PC-3 (cell line): ENCODE results near the gene PMAIP1. TPM values are rescaled to one million over a fixed set of nuclear protein-coding genes. Genes with fewer than 3 reads are reported as not detected.
A peak's percentile ranks its signal among the peaks of the same experiment; 100 is the strongest.

ENCODE experiments used
- ATAC-seq: fragments of 200-7000 bp; cut with Tn5 transposase; 2 replicates; pipeline ENCODE4 v1.9.1; 2020; ENCODE audit warnings: mild to moderate bottlenecking, moderate library complexity
- BruUV-seq: library from RNA; stranded (reverse); fragments of 400-500 nt; replicated peaks from 2 replicates; lab custom pipeline; 2021; lab: Mats Ljungman, UMichigan
- CTCF ChIA-PET: fragments of 300-600 bp; sonication (Branson Sonifier 250); formaldehyde crosslinking; loops from one replicate; lab custom pipeline; 2022; ENCODE audit warnings: antibody characterized with exemption; lab: Charles Lee
- POLR2A ChIA-PET: fragments of 300-600 bp; sonication (Branson Sonifier 250); formaldehyde crosslinking; loops from one replicate; lab custom pipeline; 2022; ENCODE audit warnings: antibody characterized with exemption; ENCODE audit not compliant: unreplicated experiment; lab: Charles Lee
- DNase-seq: peaks from one replicate; pipeline ENCODE4 v3.0.0-alpha.2; 2015
- H2AFZ ChIP-seq: fragments of 300-600 bp; sonication (generic); 2 replicates; pipeline ENCODE4 v1.6.0; 2016; ENCODE audit warnings: antibody characterized with exemption, low read length
- H3F3A ChIP-seq: fragments of 300-600 bp; sonication (generic); one replicate; pipeline ENCODE4 v1.6.0; 2017; ENCODE audit warnings: antibody characterized with exemption, low read length, control low read depth, mild to moderate bottlenecking; ENCODE audit not compliant: unreplicated experiment
- H3K27ac ChIP-seq: fragments of 300-600 bp; sonication (generic); 2 replicates; pipeline ENCODE4 v1.5.1; 2016; ENCODE audit warnings: mild to moderate bottlenecking, low read length
- H3K27me3 ChIP-seq: fragments of 300-600 bp; sonication (generic); 2 replicates; pipeline ENCODE4 v1.6.1; 2016; ENCODE audit warnings: low read length, mixed read lengths
- H3K36me3 ChIP-seq: fragments of 300-600 bp; sonication (generic); 2 replicates; pipeline ENCODE4 v1.6.1; 2016; ENCODE audit warnings: low read depth, mixed run types, low read length, mixed read lengths
- H3K4me1 ChIP-seq: fragments of 300-600 bp; sonication (generic); 2 replicates; pipeline ENCODE4 v1.5.1; 2016; ENCODE audit warnings: low read length; ENCODE audit not compliant: insufficient read depth
- H3K4me2 ChIP-seq: fragments of 300-600 bp; sonication (generic); 2 replicates; pipeline ENCODE4 v1.6.0; 2016; ENCODE audit warnings: low read length
- H3K4me3 ChIP-seq: fragments of 300-600 bp; sonication (generic); 2 replicates; pipeline ENCODE4 v1.5.1; 2016; ENCODE audit warnings: mild to moderate bottlenecking, low read length, mixed read lengths
- H3K79me2 ChIP-seq: fragments of 300-600 bp; sonication (generic); 2 replicates; pipeline ENCODE4 v1.6.1; 2017; ENCODE audit warnings: low read length, mixed read lengths
- H3K9ac ChIP-seq: fragments of 300-600 bp; sonication (generic); 2 replicates; pipeline ENCODE4 v1.6.0; 2016; ENCODE audit warnings: mild to moderate bottlenecking, low read length
- H3K9me2 ChIP-seq: fragments of 300-600 bp; sonication (generic); replicated peaks from 2 replicates; pipeline ENCODE4 v1.6.1; 2016; ENCODE audit warnings: mixed run types, low read length, mixed read lengths
- H3K9me3 ChIP-seq: fragments of 300-600 bp; sonication (generic); 2 replicates; pipeline ENCODE4 v1.6.1; 2016; ENCODE audit warnings: low read length, mixed read lengths
- H4K20me1 ChIP-seq: fragments of 300-600 bp; sonication (generic); 2 replicates; pipeline ENCODE4 v1.6.1; 2016; ENCODE audit warnings: low read length, mixed read lengths
- CTCF ChIP-seq: fragments of 300-600 bp; sonication (generic); conservative IDR thresholded peaks from 2 replicates; pipeline ENCODE4 v1.5.1; 2017; ENCODE audit warnings: antibody characterized with exemption, low read depth, mild to moderate bottlenecking, low read length
- EZH2 ChIP-seq: fragments of 300-600 bp; sonication (generic); IDR thresholded peaks from one replicate; pipeline ENCODE4 v1.6.1; 2017; ENCODE audit warnings: antibody characterized with exemption, mild to moderate bottlenecking, low read length; ENCODE audit not compliant: unreplicated experiment
- EZH2phosphoT487 ChIP-seq: fragments of 300-600 bp; sonication (generic); IDR thresholded peaks from 2 replicates; pipeline ENCODE4 v1.6.1; 2018; ENCODE audit warnings: mild to moderate bottlenecking, antibody characterized with exemption, low read length, borderline replicate concordance
- intact Hi-C: fragments of 100-400 bp; cut with micrococcal nuclease; formaldehyde crosslinking; loops from 2 replicates; pipeline ENCODE4 v1.9.0; 2023
- total RNA-seq: library from RNA; depleted of rRNA; stranded (reverse); fragments of >200 nt; gene quantifications from 2 replicates; pipeline ENCODE4 v1.2.3, GENCODE V29; 2014

PMAIP1 gene
- total RNA-seq, 1 experiment from 2014 or later, result 41.5 TPM

GRCh38 chr18:59921384-59921891 is 21.6 kb downstream of the PMAIP1 start:
- Histone ChIP-seq H3K4me3 (no peak overlapping the region), H4K20me1 (no peaks in the 10 kb centered on the region), H3K27ac (peak overlapping the region; percentile 8; the same call in 1 of the 2 replicates), H3K9me2 (no peaks in the 10 kb centered on the region), H3K4me1 (peaks cover 61% of the 10 kb centered on the region), H3K27me3 (no peaks in the 10 kb centered on the region), H3K9ac (no peak overlapping the region), H2AFZ (no peak overlapping the region; the same call in 1 of the 2 replicates), H3K36me3 (no peaks in the 10 kb centered on the region), H3F3A (no peaks in the 10 kb centered on the region), H3K9me3 (no peaks in the 10 kb centered on the region), H3K4me2 (peak overlapping the region; percentile 24), H3K79me2 (no peaks in the 10 kb centered on the region)
- ATAC-seq (no peak), DNase-seq (peak; percentile 59)
- no peak for TF ChIP-seq CTCF
- no peak for TF ChIP-seq EZH2
- no peak for TF ChIP-seq EZH2phosphoT487
- ChIA-PET CTCF (no interaction called here), POLR2A (no interaction called here)
- intact Hi-C loops, result no loop called here
- no TSS peak for BruUV-seq

- H3K9me2 ChIP-seq, result no peaks in the 10 kb centered on the region
- POLR2A ChIA-PET, result interaction anchor here (0.5 to 1.4 kb wide), 4 partner anchors 24 to 233 kb away, joined by 3 to 4 read pairs (median 3); no protein-coding TSS in a partner anchor
- CTCF ChIA-PET, result no interaction called here
- H3K27me3 ChIP-seq, result no peaks in the 10 kb centered on the region
- peak overlapping the region; percentile 61 for H3K4me2 ChIP-seq
- H2AFZ ChIP-seq, result 0 out of 2 replicates have a peak overlapping the region, but pooled peaks have one; percentile 35
- H3K4me1 ChIP-seq, result peaks cover 40% of the 10 kb centered on the region
- DNase-seq, result no peak
- intact Hi-C loops, result no loop called here
- TF ChIP-seq CTCF (no peak), EZH2 (no peak), EZH2phosphoT487 (no peak)
- no peaks in the 10 kb centered on the region for H3K36me3 ChIP-seq
- H3K79me2 ChIP-seq, result no peaks in the 10 kb centered on the region
- peak overlapping the region; percentile 63 for H3K27ac ChIP-seq
- no peaks in the 10 kb centered on the region for H4K20me1 ChIP-seq
- no peaks in the 10 kb centered on the region for H3K9me3 ChIP-seq
- no peak overlapping the region for H3K4me3 ChIP-seq
- H3K9ac ChIP-seq, result no peak overlapping the region
- no peaks in the 10 kb centered on the region for H3F3A ChIP-seq
- peak; percentile 16 for ATAC-seq
- BruUV-seq, result no TSS peak
These were observed 23.9 kb downstream of the PMAIP1 start for GRCh38 chr18:59923539-59924196.

GRCh38 chr18:59926131-59926530 is 26.3 kb downstream of the PMAIP1 start:
- H3K36me3 ChIP-seq, result no peaks in the 10 kb centered on the region
- ATAC-seq, result no peak
- BruUV-seq, result no TSS peak
- H3K79me2 ChIP-seq, result no peaks in the 10 kb centered on the region
- H4K20me1 ChIP-seq, result no peaks in the 10 kb centered on the region
- H3K4me2 ChIP-seq, result no peak overlapping the region
- ChIA-PET POLR2A (interaction anchor here (0.5 kb wide), 1 partner anchor 651 kb away, joined by 4 read pairs; no protein-coding TSS in a partner anchor), CTCF (no interaction called here)
- H3K4me1 ChIP-seq, result peaks cover 29% of the 10 kb centered on the region
- H3K9ac ChIP-seq, result no peak overlapping the region
- DNase-seq, result no peak
- no peaks in the 10 kb centered on the region for H3K27me3 ChIP-seq
- no peak overlapping the region for H3K4me3 ChIP-seq
- TF ChIP-seq EZH2phosphoT487, result no peak
- no peak for TF ChIP-seq EZH2
- TF ChIP-seq CTCF, result no peak
- H2AFZ ChIP-seq, result no peak overlapping the region
- H3F3A ChIP-seq, result no peaks in the 10 kb centered on the region
- H3K9me2 ChIP-seq, result no peaks in the 10 kb centered on the region
- no peak overlapping the region for H3K27ac ChIP-seq
- H3K9me3 ChIP-seq, result no peaks in the 10 kb centered on the region
- intact Hi-C loops, result no loop called here
